GM18507 (cell line): Measurements from ENCODE around the gene UNC5CL.

Experiments used
- DNase-seq: peaks from one replicate; pipeline ENCODE4 v3.0.0; 2011; ENCODE audit warnings: low read depth; ENCODE audit not compliant: insufficient read length; ENCODE audit errors: extremely low spot score
- FAIRE-seq: peaks from 2 replicates; lab custom pipeline; 2011; peaks lifted over from hg19 to GRCh38; lab: Jason Lieb, UNC

Gene UNC5CL, protein sequence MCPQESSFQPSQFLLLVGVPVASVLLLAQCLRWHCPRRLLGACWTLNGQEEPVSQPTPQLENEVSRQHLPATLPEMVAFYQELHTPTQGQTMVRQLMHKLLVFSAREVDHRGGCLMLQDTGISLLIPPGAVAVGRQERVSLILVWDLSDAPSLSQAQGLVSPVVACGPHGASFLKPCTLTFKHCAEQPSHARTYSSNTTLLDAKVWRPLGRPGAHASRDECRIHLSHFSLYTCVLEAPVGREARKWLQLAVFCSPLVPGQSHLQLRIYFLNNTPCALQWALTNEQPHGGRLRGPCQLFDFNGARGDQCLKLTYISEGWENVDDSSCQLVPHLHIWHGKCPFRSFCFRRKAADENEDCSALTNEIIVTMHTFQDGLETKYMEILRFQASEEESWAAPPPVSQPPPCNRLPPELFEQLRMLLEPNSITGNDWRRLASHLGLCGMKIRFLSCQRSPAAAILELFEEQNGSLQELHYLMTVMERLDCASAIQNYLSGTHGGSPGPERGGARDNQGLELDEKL

GRCh38 chr6:41039060-41039998, at the start of gene UNC5CL:
Gene UNC5CL (minus strand): TSS chr6:41039221. CDS start chr6:41035074, 4,147 bp downstream.
- DNase-seq (no peak), FAIRE-seq (peak; percentile 76)

GRCh38 chr6:41088451-41088850, 49.4 kb upstream of the UNC5CL start:
- DNase-seq (no peak), FAIRE-seq (no peak)

DNA sequence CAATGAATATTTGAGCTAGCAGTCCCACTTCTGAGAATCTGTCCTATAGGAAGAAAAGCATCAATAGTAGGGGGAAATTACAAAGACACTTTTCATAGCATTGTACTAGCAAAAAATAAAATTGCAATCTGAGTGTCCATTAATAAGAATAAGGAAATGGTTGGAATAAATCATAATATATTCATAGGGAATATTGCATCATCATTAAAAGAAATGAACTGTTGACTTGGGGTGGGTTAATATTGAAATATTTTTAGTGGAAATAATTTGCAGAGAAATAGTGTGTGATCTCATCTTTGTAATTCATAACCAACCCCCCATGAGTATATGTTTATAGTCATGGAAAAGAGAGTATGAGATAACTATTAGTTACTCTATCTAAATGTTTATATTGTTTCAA, 46.2 kb upstream of the UNC5CL start:
- FAIRE-seq = no peak
- DNase-seq = no peak

DNA sequence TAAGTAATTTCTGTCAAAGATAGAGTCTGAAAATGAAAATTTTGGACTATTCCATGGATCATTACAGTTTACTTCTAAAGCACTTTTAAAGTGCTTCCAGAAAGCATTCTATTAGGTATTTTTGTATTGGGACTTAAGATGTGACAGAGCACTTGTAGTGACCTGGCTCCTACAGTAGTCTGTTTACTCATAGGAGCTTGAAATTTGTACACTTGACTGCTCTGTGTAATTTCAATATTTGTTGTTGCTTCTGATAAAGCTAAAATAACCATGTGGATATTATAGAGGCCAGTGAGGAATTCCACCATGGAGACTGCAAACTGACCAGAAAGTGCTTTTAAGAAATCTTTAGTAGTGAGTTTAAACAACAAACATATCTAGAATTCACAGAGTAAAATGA, 44.1 kb upstream of the UNC5CL start:
- DNase-seq (no peak), FAIRE-seq (no peak)

DNA sequence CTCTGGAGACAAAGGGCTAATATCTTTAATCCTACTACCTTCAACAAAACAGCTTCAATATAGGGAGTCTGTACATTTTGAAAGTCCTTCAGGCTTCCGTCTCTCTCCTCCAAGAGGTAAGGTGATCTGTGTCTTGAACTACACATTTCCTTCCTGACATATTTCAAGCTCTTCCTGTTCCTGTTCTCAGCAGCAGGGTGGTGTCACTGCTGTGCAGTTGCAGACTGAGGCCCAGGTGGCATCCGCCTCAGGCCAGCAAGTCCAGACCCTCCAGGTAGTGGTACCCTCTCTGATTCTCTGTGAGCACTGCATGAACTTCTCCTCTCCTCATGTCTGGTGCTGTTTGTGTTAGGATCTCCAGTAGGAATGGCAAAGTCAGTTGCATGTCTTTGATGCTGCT, 41.6 kb upstream of the UNC5CL start:
- DNase-seq (no peak), FAIRE-seq (no peak)

DNA sequence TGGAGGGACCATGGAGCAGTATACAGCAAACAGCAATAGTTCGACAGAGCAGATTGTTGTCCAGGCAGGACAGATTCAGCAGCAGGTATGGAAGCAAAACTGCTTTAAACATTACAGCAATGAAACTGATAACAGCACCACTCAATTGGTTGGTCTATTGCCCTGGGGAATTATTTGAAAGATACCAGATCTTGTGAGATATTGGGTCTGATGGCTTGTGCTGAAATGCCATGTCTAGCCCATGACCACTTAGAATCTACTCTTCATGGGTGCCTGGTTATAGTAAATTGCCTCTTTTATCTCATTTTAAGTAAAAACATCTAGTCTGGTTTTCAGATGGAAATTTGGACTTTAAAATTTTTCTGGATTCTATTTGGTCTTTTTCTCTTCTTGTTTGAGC, 40.1 kb upstream of the UNC5CL start:
- FAIRE-seq (no peak), DNase-seq (no peak)

GRCh38 chr6:41078101-41078500, 39.1 kb upstream of the UNC5CL start:
- FAIRE-seq = no peak
- no peak for DNase-seq

DNA sequence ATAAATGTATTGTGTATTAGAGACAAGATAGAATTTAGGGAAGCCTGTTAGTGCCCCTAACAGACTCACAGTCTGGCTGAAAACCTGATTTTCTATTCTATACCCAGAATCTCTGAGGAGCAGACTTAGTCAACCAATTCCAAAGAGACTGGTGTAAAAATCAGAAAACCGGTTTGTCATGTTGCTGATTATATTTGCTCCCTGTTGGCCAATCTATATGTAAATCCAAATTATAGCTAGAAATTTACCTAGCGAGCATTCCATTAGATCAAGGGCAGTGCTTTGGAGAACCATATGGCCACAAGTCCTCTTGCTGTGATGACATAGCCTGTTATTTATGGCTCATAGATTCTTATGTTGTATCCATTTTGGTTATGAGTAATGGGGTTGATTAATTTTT, 38.5 kb upstream of the UNC5CL start:
- FAIRE-seq (no peak), DNase-seq (no peak)

GRCh38 chr6:41075651-41076626, 36.9 kb upstream of the UNC5CL start:
- DNase-seq (no peak), FAIRE-seq (no peak)

DNA sequence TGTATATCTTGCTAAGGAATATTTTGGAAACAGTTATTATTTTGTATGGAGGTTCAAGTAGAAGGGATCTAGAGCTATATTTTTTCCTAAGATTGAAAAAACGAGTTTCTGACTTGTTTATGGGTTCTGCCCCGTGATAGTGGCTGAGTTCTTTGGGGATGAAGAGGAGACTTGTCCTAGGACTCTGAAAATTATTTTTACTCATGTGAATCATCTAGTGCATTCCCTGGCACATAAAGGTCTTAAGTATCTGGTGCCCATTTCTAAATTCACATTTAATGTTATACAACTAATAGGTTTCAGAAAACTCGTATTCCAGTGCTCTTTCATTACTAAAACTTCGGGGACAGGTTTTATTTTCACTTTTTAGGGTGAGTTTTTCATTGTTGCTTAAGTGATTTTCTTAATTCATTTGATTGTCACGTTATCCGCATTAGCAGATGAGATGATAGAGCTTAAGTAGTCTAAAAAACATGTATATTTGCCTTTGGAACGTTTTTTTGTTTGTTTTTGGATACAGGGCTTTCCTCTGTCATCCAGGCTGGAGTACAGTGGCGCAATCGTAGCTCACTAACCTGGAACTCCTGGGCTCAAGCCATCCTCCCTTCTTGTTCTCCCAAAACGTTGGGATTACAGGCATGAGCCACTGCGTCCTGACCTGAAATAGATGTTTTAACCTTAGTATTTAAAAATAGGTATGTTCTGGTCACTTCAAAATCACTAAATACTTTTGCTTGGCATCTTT, 35.8 kb upstream of the UNC5CL start:
- FAIRE-seq (no peak), DNase-seq (no peak)

- DNase-seq (no peak), FAIRE-seq (no peak)
Observed at GRCh38 chr6:41073968-41074691, 35.1 kb upstream of the UNC5CL start.

DNA sequence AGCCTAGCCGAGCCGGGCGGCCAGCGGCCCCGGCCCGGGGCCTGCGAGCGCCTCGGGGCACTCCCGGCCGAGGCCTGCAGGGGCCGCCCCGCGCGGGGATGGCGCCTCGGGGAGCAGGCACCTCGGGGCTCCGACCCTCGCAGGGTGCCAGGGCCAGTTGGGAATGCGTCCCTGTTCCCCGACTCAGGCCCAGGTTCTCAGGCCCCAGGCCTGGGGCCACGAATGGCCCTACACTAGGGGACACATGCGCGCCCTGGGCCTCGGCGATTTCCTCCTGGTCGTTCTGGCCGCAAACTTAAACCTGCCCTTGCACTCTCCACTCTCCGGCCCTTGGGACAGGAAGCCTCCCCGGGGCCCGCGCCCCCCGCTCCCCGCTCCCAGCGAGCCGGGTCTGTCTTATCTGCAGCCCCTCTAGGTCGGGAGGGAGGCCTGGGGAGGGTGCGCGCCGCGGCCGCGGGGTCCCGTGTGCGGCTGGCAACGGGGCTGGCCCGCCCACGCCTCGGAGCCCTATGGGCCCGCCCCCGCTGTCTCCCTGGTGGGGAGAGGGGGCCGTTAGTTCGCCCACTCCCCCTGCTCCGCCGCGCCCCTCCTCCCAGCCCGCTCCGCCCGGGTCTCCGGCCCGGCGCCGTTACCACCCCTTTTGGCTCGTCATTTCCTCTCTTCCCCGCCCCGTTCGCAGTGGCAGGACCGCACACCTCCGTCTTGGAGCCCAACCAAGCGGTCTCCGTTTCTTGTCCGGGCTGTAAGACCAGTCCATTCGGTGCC, 34.4 kb upstream of the UNC5CL start:
- FAIRE-seq (peak; percentile 88), DNase-seq (peak; percentile 39)

GRCh38 chr6:41072836-41073202, 33.8 kb upstream of the UNC5CL start, which contains the start of gene NFYA:
Gene NFYA (plus strand): TSS chr6:41072974. CDS start chr6:41079090, 6,116 bp downstream.
- FAIRE-seq = no peak

DNA sequence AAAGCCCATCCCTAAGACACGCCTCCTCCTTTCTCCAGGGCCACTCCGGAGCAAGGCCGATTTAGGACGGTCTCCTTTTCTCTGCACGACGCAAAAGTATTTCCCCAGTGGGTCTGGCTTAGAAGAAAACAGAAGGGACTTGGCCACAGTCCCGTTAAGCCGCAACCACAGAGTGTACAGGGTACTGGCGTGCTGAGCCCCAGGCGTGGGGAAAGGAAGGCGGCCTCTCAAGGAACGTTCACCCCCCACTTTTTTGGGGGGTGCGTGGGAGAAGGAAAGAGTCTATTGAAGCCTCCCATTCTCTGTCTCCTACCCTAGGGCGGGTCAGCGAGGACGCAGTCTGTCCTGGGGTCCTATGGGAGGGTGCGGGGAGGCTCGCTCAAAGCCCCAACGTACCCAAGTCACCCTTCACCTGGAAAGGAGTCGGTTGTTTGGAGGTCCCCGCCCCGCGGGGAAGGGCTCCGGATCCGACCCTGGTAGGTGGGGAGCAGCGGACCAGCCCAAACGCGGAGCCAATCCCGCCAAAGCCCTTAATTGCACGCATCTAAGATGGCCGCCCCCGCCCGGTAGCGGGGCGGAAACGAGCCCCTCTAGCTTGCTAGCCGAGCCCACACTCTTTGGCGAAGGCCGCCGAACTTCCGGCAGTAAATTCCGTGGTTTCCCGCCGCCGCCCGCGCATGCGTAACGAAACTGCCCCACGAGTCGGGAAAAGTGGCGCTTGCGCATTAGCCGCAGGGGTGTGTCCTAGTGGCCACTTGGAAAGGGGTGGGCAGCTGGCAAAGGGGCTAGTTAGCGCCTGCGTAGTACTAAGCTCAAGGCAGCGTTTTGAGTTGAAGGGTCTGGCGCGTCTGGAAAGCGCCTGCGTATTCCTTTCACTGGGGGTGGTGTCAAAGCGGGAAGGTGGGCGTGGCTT, 33.2 kb upstream of the UNC5CL start, which contains the start of gene OARD1:
Gene OARD1 (minus strand): TSS at position 434 of the 913 bp plus-strand sequence. CDS start 722 bp downstream, outside the sequence.
- DNase-seq (no peak), FAIRE-seq (peak; percentile 100)

More at GRCh38 chr6:41072836-41073202, 33.8 kb upstream of the UNC5CL start, which contains the start of gene NFYA:
- peak; percentile 85 for DNase-seq

DNA sequence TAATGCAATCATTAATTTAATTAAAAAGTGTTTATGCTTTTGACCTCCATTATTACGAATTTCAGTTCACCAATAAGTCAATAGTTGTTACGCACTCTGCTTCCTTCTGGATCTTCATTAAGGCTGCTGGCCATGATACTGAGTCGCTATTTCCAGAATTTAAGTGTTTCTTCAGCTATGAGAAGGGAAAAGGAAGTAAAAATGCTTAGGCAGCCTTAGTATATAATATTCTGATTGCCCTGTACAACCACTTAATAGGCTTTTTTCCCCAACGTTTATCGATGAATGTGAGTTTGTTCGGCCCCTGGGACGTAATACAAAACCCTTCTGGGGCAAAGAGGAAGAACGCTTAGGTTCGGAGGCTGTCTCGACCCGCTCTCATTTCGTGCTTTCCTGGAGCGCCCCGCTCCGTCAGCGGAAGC, 32.5 kb upstream of the UNC5CL start:
- FAIRE-seq (no peak), DNase-seq (no peak)

DNA sequence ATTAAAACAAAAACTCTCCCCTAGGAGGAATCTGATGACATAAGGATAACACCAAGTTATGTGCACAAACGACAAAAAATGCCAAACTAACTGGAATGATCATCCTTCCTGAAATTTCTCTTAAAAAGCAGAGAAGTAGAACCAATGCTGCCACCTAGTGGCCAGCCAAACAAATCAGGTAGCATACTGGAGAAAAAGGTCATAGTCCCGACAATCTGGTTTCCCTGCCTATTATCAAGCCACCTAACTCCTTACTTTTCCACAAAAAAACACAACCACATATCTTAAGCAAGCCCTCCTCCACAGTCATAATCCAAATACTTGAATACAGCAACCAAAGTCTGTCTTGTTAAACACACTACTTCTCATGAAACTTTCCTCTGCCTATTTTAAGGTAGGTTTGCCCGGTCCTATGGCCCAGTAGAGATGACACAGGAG, 27.9 kb upstream of the UNC5CL start:
- FAIRE-seq (peak; percentile 78), DNase-seq (no peak)
